Heart left ventricle (tissue), 13 donors: ENCODE data around the gene MYO10.

Source experiments
- CTCF ChIP-seq, 12 donors: fragments of 200-600 bp; sonication (generic) in 4 of 12; IDR thresholded peaks; one replicate each; pipeline versions ENCODE4 v1.5.0 to v1.8.0; 2018 to 2022; ENCODE audit warnings: antibody characterized with exemption in 12 of 12, mild to moderate bottlenecking in 5 of 12
- POLR2A ChIP-seq, 2 donors: fragments of 450-650 bp; IDR thresholded peaks; one replicate each; pipeline ENCODE4 v1.6.1; 2017; ENCODE audit warnings: antibody characterized with exemption in 2 of 2, mild to moderate bottlenecking in 2 of 2, moderate library complexity in 2 of 2
- donor health status: ischemic (EF 13 %, LVEDD 7.1; RV severe dilation, severe dysfunction).
- donor health status: DM: no; HTN: yes; CAD: no.
- donor health status: DM: no; HTN: no; CAD: no.
- donor health status: ischemic (EF 25% LVEDD 6.9; RV normal size, moderate dysfunction).
- donor health status: ischemic (EF 25% LVEDD 5.7; RV mildly dilated, moderate dysfunction).
- donor health status: ischemic (EF 35%, LVEDD 5.7; RV mildly dilated, moderate dysfunction).
- donor health status: nonischemic (EF 11% LVEDD 7.7; RV severe dilation, severe dysfunction).
- donor health status: DM: yes; HTN: yes; CAD: no.
- donor health status: PGD.
- donor health status: ischemic (EF 29% LVEDD 5.4; RV normal size, mild dysfunction).
- donor health status: nonischemic (EF 23%, LVEDD 6.1; RV moderate dilation, normal function).

- TF ChIP-seq CTCF (IDR thresholded peaks at IDR 0.05) (no peak), POLR2A (IDR thresholded peaks at IDR 0.05) (no peak)
Measured at GRCh38 chr5:16737620-16738364, 198.3 kb downstream of the MYO10 start.
